ENCODE results near the gene FTO.

The FTO gene

GRCh38 chr16:54129810-54130209 lies 425.9 kb downstream of the FTO start:
- H3K4me3 ChIP-seq (ENCODE audit: low read length) = no peak overlapping the region
- no peak overlapping the region for H3K27ac ChIP-seq (ENCODE audit: low read length)

GRCh38 chr16:54135361-54136275 lies 431.7 kb downstream of the FTO start:
- Histone ChIP-seq H4K20me1 (ENCODE audit: insufficient read depth, low read length) (no peaks in the 10 kb centered on the region), H3K4me2 (ENCODE audit: low read depth, low read length) (no peak overlapping the region), H3F3A (ENCODE audit: insufficient read depth, low read length) (no peaks in the 10 kb centered on the region), H3K27me3 (replicated peaks; ENCODE audit: insufficient read depth, low read length) (no peaks in the 10 kb centered on the region), H3K4me1 (ENCODE audit: low read length) (no peaks in the 10 kb centered on the region), H3K4me3 (ENCODE audit: low read length) (no peak overlapping the region), H3K79me2 (ENCODE audit: low read length) (no peaks in the 10 kb centered on the region), H3K36me3 (replicated peaks; ENCODE audit: insufficient read depth, low read length) (no peaks in the 10 kb centered on the region), H3K9me2 (replicated peaks; ENCODE audit: insufficient read depth, low read length) (no peaks in the 10 kb centered on the region), H3K9ac (ENCODE audit: low read length) (no peak overlapping the region), H3K27ac (ENCODE audit: low read length) (no peak overlapping the region), H2AFZ (ENCODE audit: low read length) (no peak overlapping the region), H3K9me3 (replicated peaks; ENCODE audit: insufficient read depth, low read length) (no peaks in the 10 kb centered on the region)
- DNase-seq = no peak
- TF ChIP-seq EZH2phosphoT487 (IDR thresholded peaks at IDR 0.05; ENCODE audit: low read length) (no peak), CTCF (IDR thresholded peaks at IDR 0.05; ENCODE audit: low read length) (no peak), EZH2 (optimal IDR thresholded peaks at IDR 0.05; ENCODE audit: low read depth, low read length) (no peak)

More at GRCh38 chr16:54129810-54130209, 425.9 kb downstream of the FTO start:
- no peaks in the 10 kb centered on the region for H3K27me3 ChIP-seq (replicated peaks; ENCODE audit: insufficient read depth, low read length)
- no peak overlapping the region for H3K9ac ChIP-seq (ENCODE audit: low read length)
- H4K20me1 ChIP-seq (ENCODE audit: insufficient read depth, low read length) = no peaks in the 10 kb centered on the region
- TF ChIP-seq CTCF (IDR thresholded peaks at IDR 0.05; ENCODE audit: low read length) (no peak), EZH2phosphoT487 (IDR thresholded peaks at IDR 0.05; ENCODE audit: low read length) (no peak), EZH2 (optimal IDR thresholded peaks at IDR 0.05; ENCODE audit: low read depth, low read length) (no peak)
- H3K4me2 ChIP-seq (ENCODE audit: low read depth, low read length) = no peak overlapping the region
- no peak overlapping the region for H2AFZ ChIP-seq (ENCODE audit: low read length)
- no peak for DNase-seq
- no peaks in the 10 kb centered on the region for H3K79me2 ChIP-seq (ENCODE audit: low read length)
- H3K9me2 ChIP-seq (replicated peaks; ENCODE audit: insufficient read depth, low read length) = no peaks in the 10 kb centered on the region
- no peaks in the 10 kb centered on the region for H3K4me1 ChIP-seq (ENCODE audit: low read length)
- no peaks in the 10 kb centered on the region for H3K36me3 ChIP-seq (replicated peaks; ENCODE audit: insufficient read depth, low read length)
- no peaks in the 10 kb centered on the region for H3K9me3 ChIP-seq (replicated peaks; ENCODE audit: insufficient read depth, low read length)
- H3F3A ChIP-seq (ENCODE audit: insufficient read depth, low read length) = no peaks in the 10 kb centered on the region

GRCh38 chr16:54136276-54136625 lies 432.3 kb downstream of the FTO start:
- Histone ChIP-seq H3K4me1 (ENCODE audit: low read length) (no peaks in the 10 kb centered on the region), H3K4me2 (ENCODE audit: low read depth, low read length) (no peak overlapping the region), H3K9ac (ENCODE audit: low read length) (no peak overlapping the region), H3K27me3 (replicated peaks; ENCODE audit: insufficient read depth, low read length) (no peaks in the 10 kb centered on the region), H2AFZ (ENCODE audit: low read length) (no peak overlapping the region), H3F3A (ENCODE audit: insufficient read depth, low read length) (no peaks in the 10 kb centered on the region), H3K9me3 (replicated peaks; ENCODE audit: insufficient read depth, low read length) (no peaks in the 10 kb centered on the region), H3K27ac (ENCODE audit: low read length) (no peak overlapping the region), H3K4me3 (ENCODE audit: low read length) (no peak overlapping the region), H3K9me2 (replicated peaks; ENCODE audit: insufficient read depth, low read length) (no peaks in the 10 kb centered on the region), H3K36me3 (replicated peaks; ENCODE audit: insufficient read depth, low read length) (no peaks in the 10 kb centered on the region), H3K79me2 (ENCODE audit: low read length) (no peaks in the 10 kb centered on the region), H4K20me1 (ENCODE audit: insufficient read depth, low read length) (no peaks in the 10 kb centered on the region)
- no peak for TF ChIP-seq EZH2phosphoT487 (IDR thresholded peaks at IDR 0.05; ENCODE audit: low read length)
- TF ChIP-seq CTCF (IDR thresholded peaks at IDR 0.05; ENCODE audit: low read length) = no peak
- TF ChIP-seq EZH2 (optimal IDR thresholded peaks at IDR 0.05; ENCODE audit: low read depth, low read length) = no peak
- DNase-seq = no peak
